HG03575 (cell line): Measurements from ENCODE around the gene CTCFL.

Experiments
- ATAC-seq: cut with Tn5 transposase; IDR thresholded peaks from one replicate; pipeline ENCODE4 v1.9.1; 2021; ENCODE audit not compliant: unreplicated experiment, insufficient number of reproducible peaks, low FRiP score; ENCODE audit errors: extremely low read depth

The CTCFL gene, protein sequence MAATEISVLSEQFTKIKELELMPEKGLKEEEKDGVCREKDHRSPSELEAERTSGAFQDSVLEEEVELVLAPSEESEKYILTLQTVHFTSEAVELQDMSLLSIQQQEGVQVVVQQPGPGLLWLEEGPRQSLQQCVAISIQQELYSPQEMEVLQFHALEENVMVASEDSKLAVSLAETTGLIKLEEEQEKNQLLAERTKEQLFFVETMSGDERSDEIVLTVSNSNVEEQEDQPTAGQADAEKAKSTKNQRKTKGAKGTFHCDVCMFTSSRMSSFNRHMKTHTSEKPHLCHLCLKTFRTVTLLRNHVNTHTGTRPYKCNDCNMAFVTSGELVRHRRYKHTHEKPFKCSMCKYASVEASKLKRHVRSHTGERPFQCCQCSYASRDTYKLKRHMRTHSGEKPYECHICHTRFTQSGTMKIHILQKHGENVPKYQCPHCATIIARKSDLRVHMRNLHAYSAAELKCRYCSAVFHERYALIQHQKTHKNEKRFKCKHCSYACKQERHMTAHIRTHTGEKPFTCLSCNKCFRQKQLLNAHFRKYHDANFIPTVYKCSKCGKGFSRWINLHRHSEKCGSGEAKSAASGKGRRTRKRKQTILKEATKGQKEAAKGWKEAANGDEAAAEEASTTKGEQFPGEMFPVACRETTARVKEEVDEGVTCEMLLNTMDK

GRCh38 chr20:57524511-57525176 is at the start of gene CTCFL:
TSS of gene CTCFL (minus strand) at chr20:57525140. CDS start at chr20:57524205, 935 bp downstream.
- ATAC-seq: no peak

- no peak for ATAC-seq
Measured at GRCh38 chr20:57573894-57574293, 49.0 kb upstream of the CTCFL start.

DNA sequence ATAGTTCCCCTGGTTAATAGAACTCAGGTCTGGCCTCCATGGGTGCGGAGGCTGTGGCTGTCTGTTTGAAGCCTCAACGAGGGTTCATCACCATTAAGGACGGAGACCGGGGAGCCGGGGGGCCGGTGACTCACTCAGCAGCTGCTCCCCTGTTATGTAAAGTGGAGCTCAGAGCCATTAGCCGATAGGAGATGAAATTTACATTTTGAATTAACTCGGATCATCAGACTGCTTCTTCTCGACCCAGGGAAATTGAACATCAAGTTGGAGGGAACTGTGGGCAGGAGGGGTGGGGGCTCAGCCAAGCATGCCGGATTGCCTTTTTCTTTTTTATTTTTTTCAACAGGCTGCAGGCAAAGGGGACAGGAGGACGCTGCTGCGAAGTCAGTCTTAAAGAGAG is 48.3 kb upstream of the CTCFL start:
- ATAC-seq: no peak

DNA sequence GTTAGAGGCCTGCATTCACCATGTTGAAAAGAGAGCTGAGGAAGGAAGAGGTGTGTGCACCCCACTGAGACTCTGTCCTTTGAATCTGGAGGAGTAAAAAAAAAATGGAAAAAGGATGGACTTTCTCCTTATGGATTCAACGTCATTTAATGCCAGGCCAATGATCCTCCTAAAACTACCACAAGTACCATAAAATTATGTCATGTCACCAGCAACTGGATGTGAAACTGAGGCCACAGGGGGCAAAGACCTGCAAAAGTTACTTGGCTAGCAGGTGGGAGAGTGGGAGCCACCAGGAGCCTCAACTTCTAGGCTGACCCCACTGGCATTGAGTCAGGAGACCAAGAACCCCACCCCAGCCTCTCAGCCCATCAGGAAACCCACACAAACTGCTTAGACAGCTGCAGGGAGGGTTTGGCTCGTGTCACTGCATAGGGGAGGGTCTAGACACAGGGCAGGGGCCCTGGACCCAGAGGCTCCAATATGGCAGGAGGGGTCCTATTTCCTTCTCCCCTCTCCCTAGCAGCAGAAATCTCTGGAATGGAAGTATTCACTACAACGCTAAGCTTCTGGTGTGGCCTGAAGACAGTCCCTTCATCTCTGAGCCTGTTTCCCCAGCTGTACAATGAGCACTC is 47.0 kb upstream of the CTCFL start:
- ATAC-seq: no peak

GRCh38 chr20:57570920-57571319 is 46.0 kb upstream of the CTCFL start:
- no peak for ATAC-seq

GRCh38 chr20:57570145-57570850 is 45.4 kb upstream of the CTCFL start:
- no peak for ATAC-seq

DNA sequence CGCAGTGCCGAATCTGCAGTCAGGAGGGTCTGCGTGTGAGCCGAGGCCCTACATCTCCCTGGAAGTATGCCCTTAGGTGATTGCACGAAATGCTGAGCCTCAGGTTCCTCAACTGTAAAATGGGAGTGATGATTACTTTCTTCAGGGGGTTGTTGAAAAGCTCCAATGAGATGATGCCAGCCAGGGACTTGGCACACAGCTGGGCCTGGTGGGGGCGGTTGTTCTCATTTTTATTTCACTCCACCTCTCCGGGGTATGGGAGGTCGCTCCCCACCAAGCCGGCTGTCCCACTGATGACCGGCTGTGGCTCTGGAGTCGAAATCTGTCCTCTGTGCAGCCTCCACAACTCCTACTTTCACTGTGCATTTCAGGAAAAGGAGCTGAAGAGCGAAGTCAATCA is 44.0 kb upstream of the CTCFL start:
- no peak for ATAC-seq

GRCh38 chr20:57568088-57568896 is 43.4 kb upstream of the CTCFL start:
- ATAC-seq: no peak

GRCh38 chr20:57567471-57568079 is 42.6 kb upstream of the CTCFL start:
- ATAC-seq: no peak

DNA sequence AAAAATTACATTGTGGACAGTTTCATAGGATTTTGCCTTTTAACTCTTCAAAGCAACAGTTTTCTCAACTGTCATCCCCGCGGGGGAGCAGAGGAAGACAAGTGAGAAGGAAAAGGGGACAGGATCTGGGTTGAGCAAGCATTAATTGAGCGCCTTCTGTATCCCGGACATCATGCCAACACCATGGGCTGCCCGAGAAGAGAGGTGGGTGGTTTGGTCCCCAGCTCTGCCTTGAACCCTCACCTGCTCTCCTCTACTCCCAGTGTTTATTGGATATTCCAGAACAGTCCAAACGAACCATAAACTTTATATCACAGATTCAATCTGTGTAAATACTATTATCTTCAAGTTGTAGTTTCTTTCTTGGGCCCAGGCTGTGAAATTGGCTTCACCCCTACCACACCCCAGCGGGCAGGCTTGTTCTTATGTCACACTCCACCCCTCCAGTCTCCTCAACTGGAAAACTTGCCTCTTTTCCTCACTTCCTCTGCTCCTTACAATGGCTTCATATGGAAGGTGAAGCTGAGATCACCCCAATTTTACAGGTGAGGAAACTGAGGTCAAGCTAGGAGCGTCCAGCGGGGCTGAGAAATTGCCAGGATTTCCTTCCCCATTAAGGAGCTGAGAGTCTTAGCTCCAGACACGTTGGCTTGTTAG is 42.0 kb upstream of the CTCFL start:
- no peak for ATAC-seq

GRCh38 chr20:57566399-57566798 is 41.5 kb upstream of the CTCFL start:
- ATAC-seq: no peak

DNA sequence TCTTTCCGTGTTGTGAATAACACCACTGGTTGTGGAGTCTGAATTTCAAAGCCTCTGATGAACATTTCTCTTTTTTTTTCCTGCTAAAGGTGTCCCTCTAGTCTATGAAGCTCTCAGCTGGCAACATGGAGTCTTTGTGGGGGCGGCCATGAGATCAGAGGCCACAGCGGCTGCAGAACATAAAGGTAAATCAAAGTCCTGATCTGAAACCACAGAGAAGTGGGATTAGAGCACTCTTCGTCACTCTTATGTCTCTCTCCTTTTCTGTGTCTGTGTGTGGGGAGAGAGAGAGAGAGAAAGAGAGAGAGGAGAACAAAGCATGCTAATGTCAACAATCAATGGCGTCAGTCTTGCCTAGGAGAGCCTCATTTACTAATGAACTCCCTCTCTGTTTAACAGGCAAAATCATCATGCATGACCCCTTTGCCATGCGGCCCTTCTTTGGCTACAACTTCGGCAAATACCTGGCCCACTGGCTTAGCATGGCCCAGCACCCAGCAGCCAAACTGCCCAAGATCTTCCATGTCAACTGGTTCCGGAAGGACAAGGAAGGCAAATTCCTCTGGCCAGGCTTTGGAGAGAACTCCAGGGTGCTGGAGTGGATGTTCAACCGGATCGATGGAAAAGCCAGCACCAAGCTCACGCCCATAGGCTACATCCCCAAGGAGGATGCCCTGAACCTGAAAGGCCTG is 40.2 kb upstream of the CTCFL start:
- no peak for ATAC-seq

GRCh38 chr20:57564180-57564802 is 39.4 kb upstream of the CTCFL start:
- no peak for ATAC-seq

DNA sequence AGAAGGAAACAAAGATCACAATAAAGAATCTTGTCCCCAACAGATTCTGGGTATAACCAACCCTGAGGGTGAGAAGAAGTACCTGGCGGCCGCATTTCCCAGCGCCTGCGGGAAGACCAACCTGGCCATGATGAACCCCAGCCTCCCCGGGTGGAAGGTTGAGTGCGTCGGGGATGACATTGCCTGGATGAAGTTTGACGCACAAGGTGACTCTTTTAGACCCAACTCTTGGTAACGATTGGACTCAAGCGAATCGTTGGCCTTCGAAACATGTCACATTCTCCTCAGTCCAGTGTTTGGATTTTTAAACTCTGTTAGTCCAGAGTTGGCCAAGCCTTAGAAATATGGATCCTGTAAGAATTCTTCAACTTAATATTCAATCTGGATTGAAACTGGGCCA is 38.6 kb upstream of the CTCFL start:
- no peak for ATAC-seq

- ATAC-seq: no peak
Measured at GRCh38 chr20:57562541-57563465, 37.9 kb upstream of the CTCFL start.
